Endothelial cell of umbilical vein (primary cell): ENCODE measurements around the gene PYGO1. TPM values are rescaled to one million over a fixed set of nuclear protein-coding genes. Genes with fewer than 3 reads are reported as not detected.
"Not testable (repeated sequence)": the region's sequence is repeated elsewhere in the genome, so short reads cannot be mapped to it uniquely, and the experiment has no call there.

Experiments used
- BruUV-seq: library from RNA; stranded (reverse); fragments of 400-500 nt; replicated peaks from 2 replicates; lab custom pipeline; 2021; lab: Mats Ljungman, UMichigan
- CTCF ChIA-PET: fragments of 300-600, 350-600 bp; sonication (Branson Sonifier 250); formaldehyde crosslinking; loops from one replicate; lab custom pipeline; 2021; ENCODE audit warnings: antibody characterized with exemption, inconsistent platforms; lab: Charles Lee
- POLR2A ChIA-PET: fragments of 300-600, 350-600 bp; sonication (Branson Sonifier 250); formaldehyde crosslinking; loops from one replicate; lab custom pipeline; 2021; ENCODE audit warnings: antibody characterized with exemption, inconsistent platforms; lab: Charles Lee
- DNase-seq: peaks from one replicate; pipeline ENCODE4 v3.0.0-alpha.2; 2011; ENCODE audit warnings: low read depth, low spot score
- FAIRE-seq: peaks from 2 replicates; lab custom pipeline; 2011; peaks lifted over from hg19 to GRCh38; lab: Jason Lieb, UNC
- H2AFZ ChIP-seq: 2 replicates; pipeline ENCODE4 v1.6.0; 2012; ENCODE audit warnings: low read depth, low read length, control low read depth, inconsistent platforms
- H3K27ac ChIP-seq: 2 replicates; pipeline ENCODE4 v1.5.1; 2011; ENCODE audit warnings: low read depth, mild to moderate bottlenecking, control low read depth, low read length, moderate library complexity; ENCODE audit not compliant: insufficient read depth
- H3K27me3 ChIP-seq, 2 experiments: 2 replicates each; pipeline versions ENCODE4 v1.6.0 to v1.6.1; 2011; ENCODE audit warnings: low read length in 2 of 2, mixed read lengths in 1 of 2; ENCODE audit not compliant: control insufficient read depth in 2 of 2, insufficient read depth in 2 of 2
- H3K36me3 ChIP-seq, 2 experiments: 2 replicates in 1 of 2; 3 replicates in 1 of 2; pipeline ENCODE4 v1.5.1; 2011; ENCODE audit warnings: low read length in 2 of 2, mild to moderate bottlenecking in 1 of 2, moderate library complexity in 1 of 2; ENCODE audit not compliant: control insufficient read depth in 2 of 2, insufficient read depth in 2 of 2; ENCODE audit errors: extremely low read depth in 1 of 2
- H3K4me1 ChIP-seq: 3 replicates; pipeline ENCODE4 v1.5.1; 2011; ENCODE audit warnings: mild to moderate bottlenecking, low read length; ENCODE audit not compliant: control insufficient read depth, insufficient read depth; ENCODE audit errors: extremely low read depth
- H3K4me2 ChIP-seq: 2 replicates; pipeline ENCODE4 v1.6.1; 2011; ENCODE audit warnings: low read length, control low read depth, mixed read lengths; ENCODE audit not compliant: insufficient read depth
- H3K4me3 ChIP-seq, 3 experiments: fragments of 200-600 bp in 1 of 3; sonication (generic), shearing (Covaris generic) in 1 of 3; replicated peaks in 1 of 3; 2 replicates each; pipeline ENCODE4 v1.5.1; 2011 to 2016; ENCODE audit warnings: control low read depth in 3 of 3, low read length in 3 of 3, mild to moderate bottlenecking in 2 of 3, inconsistent platforms in 1 of 3, low read depth in 1 of 3, moderate library complexity in 1 of 3; ENCODE audit not compliant: insufficient read depth in 1 of 3
- H3K79me2 ChIP-seq: 2 replicates; pipeline ENCODE4 v1.6.0; 2012; ENCODE audit warnings: low read length, inconsistent platforms; ENCODE audit not compliant: control insufficient read depth, insufficient read depth
- H3K9ac ChIP-seq: replicated peaks from 2 replicates; pipeline ENCODE3; 2011; ENCODE audit warnings: low read length, control low read depth; ENCODE audit not compliant: insufficient read depth; ENCODE audit errors: extremely low read depth
- H3K9me1 ChIP-seq: replicated peaks from 3 replicates; pipeline ENCODE4 v1.6.0; 2011; ENCODE audit warnings: mild to moderate bottlenecking, low read length; ENCODE audit not compliant: control insufficient read depth, insufficient read depth; ENCODE audit errors: extremely low read depth
- H3K9me3 ChIP-seq: replicated peaks from 2 replicates; pipeline ENCODE4 v1.5.1; 2012; ENCODE audit warnings: low read length, inconsistent platforms; ENCODE audit not compliant: control insufficient read depth, insufficient read depth
- H4K20me1 ChIP-seq: replicated peaks from 2 replicates; pipeline ENCODE3; 2011; ENCODE audit warnings: mild to moderate bottlenecking, low read length; ENCODE audit not compliant: control insufficient read depth, insufficient read depth; ENCODE audit errors: extremely low read depth
- GATA2 ChIP-seq: IDR thresholded peaks from 2 replicates; pipeline ENCODE4 v1.7.0; 2011; ENCODE audit warnings: low read depth, mild to moderate bottlenecking, moderate library complexity, mixed read lengths, low read length; ENCODE audit not compliant: insufficient read length, insufficient read depth
- MAX ChIP-seq: IDR thresholded peaks from 2 replicates; pipeline ENCODE4 v1.6.1; 2011; ENCODE audit not compliant: insufficient read depth, insufficient read length
- POLR2A ChIP-seq: IDR thresholded peaks from 2 replicates; pipeline ENCODE4 v1.6.1; 2012; ENCODE audit warnings: low read depth, mild to moderate bottlenecking, control low read depth, low read length
- POLR2AphosphoS5 ChIP-seq: IDR thresholded peaks from 2 replicates; pipeline ENCODE4 v1.6.1; 2012; ENCODE audit warnings: low read depth, mild to moderate bottlenecking, control low read depth, low read length, moderate library complexity; ENCODE audit not compliant: insufficient read depth
- dilution Hi-C: fragments of 300-500 bp; cut with MboI; formaldehyde crosslinking; loops from one replicate; pipeline ENCODE4 v1.15.0; 2019; ENCODE audit warnings: low sequenced_read_pairs; ENCODE audit not compliant: extremely low pct_ligation_motif_present
- intact Hi-C: fragments of 100-400 bp; cut with micrococcal nuclease; formaldehyde crosslinking; loops from one replicate; pipeline ENCODE4 v1.10.0; 2022
- polyA plus RNA-seq, 4 experiments: library from polyadenylated mRNA; depleted of rRNA in 3 of 4; stranded (reverse) in 3 of 4; unstranded in 1 of 4; fragments of >200 nt; gene quantifications; 2 replicates each; pipeline versions ENCODE4 v1.2.1 to v1.2.3, GENCODE V29; 2011 to 2012; ENCODE audit warnings: missing spikeins in 1 of 4
- total RNA-seq: library from RNA; stranded (reverse); gene quantifications from 2 replicates; pipeline ENCODE4 v1.2.3, GENCODE V29; 2021

PYGO1 gene
- total and polyA plus RNA-seq, 2 donors (not counting 3 experiments of a cell fraction or from before 2014, with no cell fraction given), result 1.9 to 7.6 TPM

GRCh38 chr15:55498109-55498938 lies 89.8 kb downstream of the PYGO1 start:
- intact Hi-C loops, H3K36me3 ChIP-seq, H3K9me1 ChIP-seq, H3K27me3 ChIP-seq, dilution Hi-C loops, H3K27ac ChIP-seq, H4K20me1 ChIP-seq, POLR2A ChIA-PET, H3K9me3 ChIP-seq, H3K79me2 ChIP-seq: not testable (repeated sequence)
- TSS peak; percentile 47 for BruUV-seq
- DNase-seq (peak; percentile 90), FAIRE-seq (peak; percentile 82)
- peak overlapping the region; percentile 85 for H2AFZ ChIP-seq
- peak overlapping the region; percentile 84 for H3K4me2 ChIP-seq
- H3K4me1 ChIP-seq, result peaks cover 33% of the 10 kb centered on the region
- peak overlapping the region; percentile 18 to 69 (median 54) for H3K4me3 ChIP-seq
- TF ChIP-seq POLR2AphosphoS5 (peak; percentile 48), MAX (peak; percentile 84), POLR2A (peak; percentile 22)
- CTCF ChIA-PET, result interaction anchor here (0.8 to 1.5 kb wide), 5 partner anchors 15 to 301 kb away, joined by 3 read pairs; no protein-coding TSS in a partner anchor
- H3K9ac ChIP-seq, result peak overlapping the region; percentile 14

- Histone ChIP-seq H3K9me3 (no peaks in the 10 kb centered on the region), H3K9ac (no peak overlapping the region), H3K4me1 (peaks cover 33% of the 10 kb centered on the region), H3K4me3 (peak overlapping the region in 2 of 3 experiments; percentile 5 to 32), H3K9me1 (no peaks in the 10 kb centered on the region), H3K4me2 (peak overlapping the region; percentile 68), H3K27ac (peak overlapping the region; percentile 42), H3K27me3 (no peaks in the 10 kb centered on the region), H3K79me2 (no peaks in the 10 kb centered on the region), H4K20me1 (no peaks in the 10 kb centered on the region), H2AFZ (peak overlapping the region; percentile 38), H3K36me3 (no peaks in the 10 kb centered on the region)
- CTCF ChIA-PET, result interaction anchor here (0.6 to 2.3 kb wide), 3 partner anchors 57 to 178 kb away, joined by 3 to 9 read pairs (median 3); partner anchors contain the start of genes CCPG1, PIERCE2, PIGB and PIGBOS1
- dilution Hi-C loops, result no loop called here
- POLR2A ChIA-PET, result no interaction called here
- intact Hi-C loops, result no loop called here
- BruUV-seq, result no TSS peak
- peak; percentile 48 for FAIRE-seq
- no peak for TF ChIP-seq POLR2AphosphoS5
- TF ChIP-seq GATA2, result peak; percentile 69
- DNase-seq, result peak; percentile 88
These were observed 91.4 kb downstream of the PYGO1 start for GRCh38 chr15:55496716-55497115.
